DLD1 (cell line): ENCODE measurements around the gene GPT2.

Source experiments
- in situ Hi-C: cut with HindIII; loops from 2 replicates; pipeline ENCODE4 v1.10.0; 2017; ENCODE audit warnings: low sequenced_read_pairs

Gene GPT2

DNA sequence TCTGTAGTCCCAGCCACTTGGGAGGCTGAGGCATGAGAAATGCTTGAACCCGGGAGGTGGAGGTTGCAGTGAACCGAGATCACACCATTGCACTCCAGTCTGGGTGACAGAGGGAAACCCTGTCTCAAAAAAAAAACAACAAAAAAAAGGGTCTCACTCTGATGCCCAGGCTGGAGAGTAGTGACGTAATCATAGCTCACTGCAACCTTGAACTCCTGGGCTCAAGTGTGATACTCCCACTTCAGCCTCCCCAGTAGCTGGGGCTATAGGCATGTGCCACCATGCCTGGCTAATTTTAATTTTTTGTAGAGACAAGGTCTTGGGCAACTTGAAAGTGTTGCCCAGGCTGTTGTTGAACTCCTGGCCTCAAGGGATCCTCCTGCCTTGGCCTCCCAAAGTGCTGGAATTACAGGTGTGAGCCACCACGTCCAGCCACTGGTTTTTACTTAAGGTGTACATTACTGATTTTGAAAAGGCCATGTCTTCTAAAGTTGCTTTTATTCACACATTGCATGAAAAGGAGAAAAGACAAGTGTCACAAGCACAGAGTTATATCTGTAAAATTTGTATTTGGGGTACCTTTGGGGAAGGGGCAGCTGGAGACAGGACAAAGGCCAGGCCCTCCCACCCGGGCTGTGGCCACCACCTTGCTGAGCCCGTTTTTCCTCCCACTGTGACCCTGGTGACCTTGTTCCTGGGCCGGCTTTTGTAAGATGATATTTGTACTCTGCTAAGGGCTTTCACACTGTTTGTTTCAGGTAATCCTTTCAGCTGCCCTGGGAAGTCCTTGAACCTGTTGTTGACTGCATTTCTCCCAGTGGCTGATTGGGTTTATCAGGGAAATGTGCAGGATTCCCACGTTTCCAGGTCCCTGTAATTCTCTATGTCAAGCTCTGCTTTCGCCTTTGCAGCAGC, 11.5 kb downstream of the GPT2 start:
- in situ Hi-C loops: no loop called here

DNA sequence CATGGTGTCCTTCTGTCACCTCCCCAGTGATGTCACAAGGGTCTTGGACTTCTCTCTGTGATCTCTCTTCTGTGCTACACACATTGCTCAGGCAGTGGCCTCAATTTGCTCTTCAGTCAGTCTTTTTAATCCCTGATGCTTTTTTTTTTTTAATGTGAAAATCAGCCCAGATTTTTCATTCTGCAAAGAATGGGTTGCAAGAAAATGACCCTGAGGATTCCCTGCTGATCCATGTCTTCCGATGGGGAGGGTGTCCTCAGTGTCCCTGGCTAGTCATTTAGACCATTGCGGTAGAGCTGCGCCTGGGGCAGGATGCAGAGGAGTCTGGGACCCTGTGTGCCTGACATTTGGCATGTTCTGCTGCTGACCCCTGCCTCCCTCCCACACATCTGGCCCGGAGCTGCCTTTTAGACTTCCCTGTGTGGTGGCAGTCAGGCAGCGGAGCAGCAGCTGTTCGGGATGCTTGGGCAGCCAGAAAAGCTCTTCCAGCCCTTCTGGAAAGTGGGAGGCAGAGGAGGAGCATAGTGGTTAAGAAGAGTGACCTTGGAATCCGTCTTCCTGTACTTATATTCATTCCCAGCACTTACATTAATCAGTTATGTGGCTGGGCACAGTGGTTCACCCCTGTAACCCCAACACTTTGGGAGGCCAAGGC, 12.3 kb downstream of the GPT2 start:
- in situ Hi-C loops: no loop called here

DNA sequence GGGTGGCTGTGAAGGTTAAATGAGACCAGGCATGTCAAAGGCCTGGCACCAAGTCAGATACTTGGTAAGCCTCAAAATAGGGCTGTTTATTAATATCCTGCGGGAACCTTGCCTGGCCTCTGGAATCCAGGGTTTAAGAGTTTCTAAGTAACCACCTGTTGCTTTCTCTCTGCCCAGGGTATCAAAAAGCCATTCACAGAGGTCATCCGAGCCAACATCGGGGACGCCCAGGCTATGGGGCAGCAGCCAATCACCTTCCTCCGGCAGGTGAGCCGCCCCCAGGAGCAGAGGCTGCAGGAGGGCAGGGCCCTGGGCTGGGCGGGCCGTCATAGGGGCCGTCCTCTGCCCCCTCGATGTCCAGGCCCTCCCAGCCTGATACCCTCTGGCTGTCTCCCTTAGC, 13.3 kb downstream of the GPT2 start:
- in situ Hi-C loops: no loop called here

DNA sequence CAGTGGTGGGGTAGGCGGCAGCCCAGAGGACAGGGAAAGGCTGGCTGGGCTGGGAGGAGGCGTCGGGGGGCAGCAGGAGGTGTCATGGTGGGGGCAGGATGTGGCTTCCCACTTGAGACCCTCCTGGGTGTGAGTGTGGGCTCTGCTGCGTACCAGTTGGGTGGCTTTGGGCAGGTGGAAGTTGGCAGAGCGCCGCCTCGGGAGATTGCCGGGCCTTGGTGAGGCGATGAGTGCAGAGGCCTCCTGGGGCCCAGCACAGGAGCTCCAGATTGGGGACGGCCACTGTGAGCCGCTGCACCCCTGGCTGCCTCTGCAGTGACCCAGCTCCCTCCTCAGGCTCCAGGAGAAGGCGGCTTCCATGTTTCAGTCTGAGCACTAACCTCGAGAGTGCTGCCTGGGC, 13.8 kb downstream of the GPT2 start:
- in situ Hi-C loops: no loop called here

DNA sequence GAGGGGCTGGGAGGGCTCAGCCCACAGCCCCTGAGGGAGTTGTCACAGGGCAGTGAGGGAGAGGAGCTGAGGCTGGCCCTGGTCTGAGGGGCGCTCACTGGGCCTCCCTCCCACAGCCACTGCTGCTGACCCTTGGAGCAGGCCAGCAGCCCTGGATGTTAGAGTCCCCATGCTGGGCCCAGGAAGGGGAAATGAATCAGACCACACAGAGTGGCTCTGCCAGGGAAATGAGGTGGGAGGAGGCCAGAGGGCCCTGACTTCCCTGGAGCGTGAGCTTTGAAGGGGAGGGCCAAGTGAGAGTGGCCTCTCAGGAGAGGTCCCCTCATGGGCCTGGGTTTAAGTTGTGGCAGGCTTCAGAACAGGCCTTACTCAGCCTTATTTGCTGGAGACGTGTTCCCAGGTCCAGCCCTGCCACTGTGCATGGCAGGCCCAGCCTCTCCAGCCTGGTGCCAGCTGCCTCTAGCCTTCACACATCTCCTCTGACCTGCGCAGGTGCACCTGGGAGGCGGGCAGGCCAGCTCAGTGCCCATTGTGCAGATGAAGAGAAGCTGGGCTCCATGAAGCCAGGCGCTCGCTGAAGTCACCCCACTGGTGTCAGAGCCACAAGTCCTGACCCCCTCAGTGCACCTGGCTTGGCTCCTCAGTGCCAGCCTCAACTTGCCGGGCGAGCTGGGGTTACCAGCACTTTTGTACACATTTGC, 15.4 kb downstream of the GPT2 start:
- in situ Hi-C loops: no loop called here

DNA sequence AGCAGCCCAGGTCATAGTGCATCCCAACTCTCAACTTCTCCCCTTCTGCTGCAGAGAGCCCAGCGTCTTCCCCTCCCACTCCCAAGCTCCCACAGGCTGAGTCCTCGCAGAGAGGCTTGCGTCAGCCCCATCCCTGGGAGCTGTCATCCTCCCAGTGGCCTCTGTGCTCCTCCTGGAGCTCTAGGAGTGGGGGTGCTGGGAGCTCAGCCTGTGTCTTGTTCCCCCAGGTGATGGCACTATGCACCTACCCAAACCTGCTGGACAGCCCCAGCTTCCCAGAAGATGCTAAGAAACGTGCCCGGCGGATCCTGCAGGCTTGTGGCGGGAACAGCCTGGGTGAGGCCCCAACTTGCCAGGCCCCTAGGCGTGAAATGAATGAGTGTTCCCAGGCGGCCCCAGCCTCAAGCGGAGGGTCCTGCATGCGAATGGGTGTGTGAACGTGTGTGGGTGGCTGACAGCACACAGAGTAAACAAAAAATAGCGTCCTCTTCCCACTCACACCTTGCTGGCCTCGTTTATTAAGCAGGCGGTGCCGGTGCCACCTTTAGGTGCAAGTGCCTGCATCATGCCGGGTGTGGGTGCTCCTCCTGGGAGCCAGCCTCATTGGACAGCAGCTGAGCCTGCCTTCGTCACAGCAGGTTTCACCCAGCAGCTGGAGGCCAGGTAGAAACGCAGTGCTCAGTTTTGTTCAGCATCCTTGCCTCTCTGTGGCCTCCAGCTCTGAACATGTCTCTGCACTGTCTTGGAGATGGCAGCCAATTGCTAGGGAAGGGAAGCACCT, 16.5 kb downstream of the GPT2 start:
- in situ Hi-C loops: no loop called here

DNA sequence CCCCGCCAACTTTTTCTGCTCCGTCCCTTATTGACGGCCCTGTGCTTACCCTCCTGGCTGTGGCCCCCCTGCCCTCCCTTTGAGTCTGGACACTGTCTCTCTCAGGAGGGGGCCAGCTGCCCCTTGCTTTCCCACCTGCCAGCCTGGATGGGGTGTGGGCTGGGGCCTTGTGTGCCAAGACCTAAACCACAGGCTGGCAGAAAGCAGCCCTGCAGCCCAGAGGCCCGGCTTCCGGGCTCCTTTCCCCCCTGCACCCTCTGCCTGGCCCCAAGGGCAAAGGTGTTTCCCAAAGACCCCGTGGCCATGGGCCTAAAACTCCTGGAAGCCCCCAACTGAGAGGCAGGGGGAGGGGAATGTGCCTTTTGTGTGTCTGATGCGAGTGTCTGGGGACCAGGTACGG, 17.5 kb downstream of the GPT2 start:
- in situ Hi-C loops: no loop called here

DNA sequence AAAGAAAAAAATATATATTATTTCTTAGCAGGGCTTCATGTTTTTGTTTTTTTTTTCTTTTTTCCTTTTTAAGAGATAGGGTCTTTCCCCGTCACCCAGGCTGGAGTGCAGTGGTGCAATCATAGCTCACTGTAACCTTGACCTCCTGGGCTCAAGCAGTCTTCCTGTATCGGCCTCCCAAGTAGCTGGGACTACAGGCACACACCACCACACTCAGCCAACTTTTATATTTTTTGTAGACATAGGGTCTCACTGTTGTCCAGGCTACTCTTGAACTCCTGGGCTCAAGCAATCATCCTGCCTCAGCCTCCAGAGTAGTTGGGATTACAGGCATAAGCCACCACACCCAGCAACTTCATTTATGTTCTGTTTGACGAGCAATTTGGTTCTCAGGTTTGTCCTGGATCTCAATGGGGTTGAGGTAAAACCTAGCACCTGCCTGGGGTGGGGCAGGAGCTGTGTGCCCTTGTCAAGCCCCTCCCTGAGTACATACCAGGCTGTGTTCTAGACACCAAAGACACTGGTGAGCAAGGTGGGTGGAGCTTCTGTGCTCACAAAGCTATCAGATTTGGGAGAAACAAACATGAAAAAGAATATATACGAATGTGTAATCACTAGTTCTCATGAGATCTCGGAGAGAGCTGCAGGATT, 19.2 kb downstream of the GPT2 start:
- in situ Hi-C loops: no loop called here

DNA sequence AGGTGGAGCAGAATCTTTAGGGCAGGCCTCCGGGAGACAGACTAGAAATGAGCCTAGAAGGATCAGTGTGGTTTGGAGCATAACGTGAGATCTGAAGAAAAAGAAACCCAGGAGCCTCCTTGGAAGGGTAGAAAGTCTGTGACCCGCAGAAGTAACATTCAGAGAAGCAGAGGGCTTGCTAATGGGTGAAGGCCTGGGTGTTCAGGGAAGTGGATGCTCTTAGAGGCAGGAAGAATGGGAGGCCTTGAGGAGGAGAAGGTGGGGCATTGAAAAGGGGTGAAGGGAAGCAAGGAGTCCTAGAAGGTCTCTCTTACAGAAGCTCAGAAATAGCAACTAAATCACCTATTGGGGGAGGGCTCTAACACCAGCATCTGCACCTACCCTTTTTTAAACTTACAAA, 20.3 kb downstream of the GPT2 start:
- in situ Hi-C loops: no loop called here

DNA sequence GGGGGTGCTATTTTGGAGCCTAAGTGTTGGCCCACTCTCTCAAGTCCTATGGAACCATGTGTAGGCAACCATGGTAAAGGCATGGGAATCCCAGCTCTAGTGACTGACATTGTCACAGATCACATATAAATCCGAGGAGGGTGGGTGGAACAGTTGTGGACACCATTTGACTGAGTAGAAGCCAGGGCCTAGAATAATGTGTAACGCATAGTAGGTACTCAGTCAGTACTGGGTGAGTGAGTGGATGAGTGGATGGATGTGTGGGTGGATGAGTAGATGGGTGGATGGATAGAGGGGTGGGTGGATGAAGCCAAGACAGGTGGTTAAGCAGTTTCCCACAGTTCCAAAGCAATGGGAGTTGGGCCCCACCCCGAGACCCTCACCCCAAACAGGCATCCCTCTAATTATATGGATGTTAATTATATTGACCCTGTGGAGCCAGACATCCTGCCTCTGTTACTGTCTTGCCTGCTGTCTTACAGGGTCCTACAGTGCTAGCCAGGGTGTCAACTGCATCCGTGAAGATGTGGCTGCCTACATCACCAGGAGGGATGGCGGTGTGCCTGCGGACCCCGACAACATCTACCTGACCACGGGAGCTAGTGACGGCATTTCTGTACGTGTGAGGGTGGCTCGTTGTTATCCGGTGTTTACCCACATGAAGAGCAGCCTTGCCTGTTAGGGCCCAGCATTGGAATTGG, 22.3 kb downstream of the GPT2 start:
- in situ Hi-C loops: no loop called here

DNA sequence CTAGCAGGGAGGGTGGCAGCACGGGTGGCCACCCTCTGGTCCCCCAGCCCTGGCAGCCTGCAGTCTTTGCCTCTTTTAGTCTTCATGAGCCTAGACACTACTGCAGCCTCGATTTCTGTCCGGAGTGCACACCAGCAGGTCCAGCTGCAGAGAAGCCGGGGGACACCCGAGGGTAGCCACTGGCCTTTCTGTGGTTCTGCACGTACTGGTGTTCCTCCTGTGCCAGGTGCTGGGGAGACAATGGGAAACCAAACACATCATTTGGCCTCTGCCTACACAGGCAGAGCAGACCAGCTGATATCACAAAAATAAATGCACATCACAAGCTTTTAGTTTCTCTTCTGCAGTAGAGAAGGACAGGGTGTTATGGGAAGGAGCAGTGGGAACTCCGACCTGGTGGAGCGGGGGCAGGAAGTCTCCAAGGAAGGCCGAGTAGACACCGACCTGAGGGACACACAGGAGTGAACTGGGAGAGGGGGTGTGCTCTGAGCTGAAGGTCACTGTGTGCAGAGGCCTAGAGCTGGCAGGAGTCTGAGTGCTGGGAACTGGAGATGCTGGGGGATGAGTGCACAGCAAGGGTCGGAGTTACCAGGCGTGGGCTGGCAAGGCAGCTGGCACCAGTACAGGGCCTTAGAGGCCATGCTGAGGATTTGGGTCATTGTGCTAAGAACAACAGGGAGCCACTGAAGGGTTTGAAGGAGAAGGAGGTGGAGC, 23.1 kb downstream of the GPT2 start:
- in situ Hi-C loops: no loop called here

DNA sequence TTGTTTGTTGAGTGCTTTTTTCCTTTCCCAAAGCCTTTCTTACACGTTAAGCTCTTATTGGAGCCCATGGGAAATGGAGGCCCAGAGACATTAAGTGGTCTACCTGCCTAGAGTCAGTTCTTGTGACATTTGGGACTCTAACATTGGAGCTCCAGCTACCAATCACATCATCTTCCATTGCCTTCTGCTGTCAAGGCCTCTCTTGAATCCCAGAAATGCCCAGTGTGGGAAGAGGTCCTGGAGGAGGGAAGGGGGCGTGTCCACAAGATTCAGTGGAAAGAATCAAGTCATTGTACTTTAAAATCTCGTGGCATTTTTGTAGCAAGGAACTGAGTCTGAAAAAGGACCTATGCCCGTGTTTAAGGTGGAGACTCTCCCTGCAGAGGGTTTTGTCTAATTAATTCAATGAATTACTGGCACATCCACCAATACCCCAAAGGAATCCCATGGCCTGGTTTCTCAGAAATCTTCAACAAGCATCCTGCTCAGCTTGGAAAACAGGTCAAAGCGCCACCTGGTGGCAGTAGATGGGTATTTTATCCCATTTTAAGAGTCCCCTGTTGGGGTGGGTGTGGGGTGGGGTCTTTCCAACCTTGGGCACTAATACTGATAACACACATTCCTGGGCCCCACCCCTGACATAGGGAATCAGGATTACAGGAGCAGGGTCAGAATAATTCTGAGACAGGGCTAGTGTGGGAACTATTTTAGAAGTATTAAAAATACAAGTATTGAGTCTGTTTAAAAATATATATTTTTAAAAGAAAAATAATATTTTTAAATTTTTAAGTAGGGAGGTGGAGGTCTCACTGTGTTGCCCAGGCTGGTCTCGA, 24.6 kb downstream of the GPT2 start:
- in situ Hi-C loops: no loop called here

DNA sequence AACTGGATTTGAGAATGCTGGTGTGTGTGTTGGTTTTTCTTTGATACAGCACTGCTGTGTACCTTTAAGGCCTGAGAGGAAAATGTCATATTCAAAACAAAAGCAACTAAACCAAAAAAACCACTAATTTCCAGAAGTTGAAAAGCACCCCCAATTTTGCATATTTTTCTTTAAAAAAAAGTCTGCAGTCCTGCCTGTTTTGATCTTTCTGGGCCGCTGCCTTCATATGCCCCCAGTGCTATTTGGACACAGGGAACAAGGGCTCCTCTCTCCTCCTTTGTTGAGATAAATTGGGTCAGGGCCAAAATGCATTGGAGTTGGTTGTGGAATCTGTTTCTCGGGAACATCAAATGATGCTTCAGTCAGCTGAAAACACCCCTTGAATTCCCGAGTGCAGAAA, 26.9 kb downstream of the GPT2 start:
- in situ Hi-C loops: no loop called here

DNA sequence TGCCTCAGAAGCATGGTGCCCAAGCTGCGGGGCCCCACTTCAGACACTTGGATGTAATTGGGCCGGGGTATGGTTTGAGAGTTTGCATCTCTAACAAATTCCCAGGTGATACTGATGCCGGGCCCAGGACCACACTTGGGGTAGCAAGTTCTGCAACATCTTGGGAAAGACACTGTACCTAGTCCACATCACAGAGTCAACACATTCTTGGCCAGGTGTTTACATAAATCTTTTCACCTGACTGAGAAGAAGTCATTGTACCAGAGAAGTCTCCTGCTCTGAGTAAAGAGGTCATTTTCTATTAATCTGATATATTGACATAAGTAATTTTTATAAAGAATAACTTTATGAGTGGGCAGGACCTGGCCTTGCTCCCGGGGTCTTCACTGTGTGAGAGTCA, 27.5 kb downstream of the GPT2 start:
- in situ Hi-C loops: no loop called here

DNA sequence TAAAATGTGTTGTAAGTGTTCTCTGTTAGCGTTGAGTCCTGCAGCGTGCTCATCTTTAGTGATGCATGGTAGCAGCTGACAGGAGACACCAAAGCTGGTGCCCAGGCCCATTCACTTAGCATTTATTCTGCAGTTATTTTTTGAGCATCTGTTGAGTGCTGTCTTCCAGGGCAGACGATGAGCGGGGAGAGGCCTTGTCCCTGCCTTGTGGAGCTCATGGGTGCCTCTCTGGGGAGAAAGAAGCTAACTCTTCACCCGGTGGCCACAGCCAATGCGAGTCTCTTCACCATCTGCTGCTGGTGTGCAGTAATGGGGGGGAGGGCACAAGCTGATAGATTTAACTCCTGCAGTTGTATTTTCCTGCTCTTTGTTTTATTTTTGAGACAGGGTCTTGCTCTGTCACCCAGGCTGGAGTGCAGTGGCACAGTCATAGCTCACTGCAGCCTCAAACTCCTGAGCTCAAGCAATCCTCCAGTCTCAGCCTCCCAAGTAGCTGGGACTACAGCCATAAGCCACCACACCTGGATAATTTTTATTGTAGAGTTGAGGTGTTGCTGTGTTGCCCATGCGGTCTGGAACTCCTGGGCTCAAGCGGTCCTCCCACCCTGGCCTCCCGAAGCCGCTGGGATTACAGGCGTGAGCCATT, 30.5 kb downstream of the GPT2 start:
- in situ Hi-C loops: no loop called here

DNA sequence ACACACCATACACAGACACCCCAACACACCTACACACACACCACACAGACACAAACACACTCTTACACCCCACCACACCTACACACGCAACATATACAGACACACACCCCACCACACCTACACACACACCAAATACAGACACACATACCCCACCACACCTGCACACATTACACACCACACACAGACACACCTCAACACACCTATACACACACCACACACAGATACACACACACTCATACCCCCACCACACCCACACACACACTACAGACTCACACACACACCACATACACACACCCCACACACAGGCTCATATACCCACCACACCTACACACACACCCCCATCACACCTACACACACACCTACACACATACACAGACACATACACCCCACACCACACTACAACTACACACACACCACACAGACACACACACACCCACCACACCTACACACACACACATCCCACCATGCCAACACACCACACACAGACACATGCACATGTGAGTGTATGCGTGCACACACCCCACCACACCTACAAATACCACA, 31.4 kb downstream of the GPT2 start:
- in situ Hi-C loops: no loop called here

DNA sequence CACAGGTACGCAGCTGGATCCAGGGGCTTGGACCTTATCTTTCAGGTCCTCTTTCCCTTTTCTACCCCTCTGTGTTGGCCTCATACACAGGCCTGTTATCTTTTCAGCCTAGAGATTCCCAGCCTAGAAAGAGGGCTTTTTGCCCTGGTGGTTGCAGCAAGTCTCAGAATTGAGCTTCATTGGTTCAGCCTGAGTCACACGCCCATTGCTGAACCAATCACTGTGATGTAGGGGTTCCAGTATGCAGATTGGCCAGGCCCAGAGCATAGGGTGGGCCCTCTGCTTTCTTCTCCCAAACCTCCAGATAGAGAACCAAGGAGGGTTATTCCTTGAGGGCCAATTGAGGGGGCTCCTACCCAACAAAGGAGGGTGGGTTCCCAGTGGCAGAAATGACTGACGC, 32.8 kb downstream of the GPT2 start:
- in situ Hi-C loops: no loop called here

DNA sequence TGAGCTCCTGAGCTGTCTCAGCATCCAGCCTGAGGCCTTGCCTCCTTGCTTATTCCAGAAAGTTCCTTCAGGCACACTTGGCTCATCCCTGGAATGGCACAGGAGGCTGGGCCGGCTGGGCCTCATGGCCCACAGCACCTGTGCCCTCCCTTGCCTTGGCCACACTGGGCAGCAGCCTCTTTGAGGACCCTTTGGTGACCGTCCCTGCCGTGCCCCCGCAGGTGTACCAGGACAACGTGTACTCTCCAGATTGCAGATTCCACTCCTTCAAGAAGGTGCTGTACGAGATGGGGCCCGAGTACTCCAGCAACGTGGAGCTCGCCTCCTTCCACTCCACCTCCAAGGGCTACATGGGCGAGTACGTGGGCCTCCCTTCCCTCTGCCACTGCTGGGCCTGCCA, 34.2 kb downstream of the GPT2 start:
- in situ Hi-C loops: no loop called here
